Ovary (tissue), 9 donors: ENCODE measurements around the gene FGGY. TPM values are rescaled to one million over a fixed set of nuclear protein-coding genes. Genes with fewer than 3 reads are reported as not detected.

ENCODE experiments used
- DNase-seq, 5 donors: peaks; one replicate each; pipeline ENCODE4 v3.0.0-alpha.2; 2019 to 2020
- H3K27ac ChIP-seq, 2 donors: fragments of 200-600 bp; one replicate each; pipeline versions ENCODE4 v1.5.1 to v1.8.0; 2019 to 2022
- H3K27me3 ChIP-seq: fragments of 200-600 bp; one replicate; pipeline ENCODE4 v1.8.0; 2022
- H3K36me3 ChIP-seq: fragments of 200-600 bp; sonication (generic); one replicate; pipeline ENCODE4 v1.5.1; 2019
- H3K4me1 ChIP-seq: one replicate; pipeline ENCODE4 v1.8.1; 2013; ENCODE audit warnings: mild to moderate bottlenecking, moderate library complexity; ENCODE audit not compliant: insufficient read depth
- H3K4me3 ChIP-seq: fragments of 200-600 bp; sonication (generic); one replicate; pipeline ENCODE4 v1.5.1; 2017
- H3K9me3 ChIP-seq, 2 donors: fragments of 200-600 bp in 1 of 2; sonication (generic) in 1 of 2; one replicate each; pipeline versions ENCODE4 v1.5.1 to v1.8.1; 2013 to 2019; ENCODE audit warnings: mild to moderate bottlenecking in 1 of 2, moderate library complexity in 1 of 2
- CTCF ChIP-seq, 3 donors: fragments of 450-650 bp in 2 of 3; fragments of 200-600 bp in 1 of 3; IDR thresholded peaks; one replicate each; pipeline versions ENCODE4 v1.5.1 to v1.8.0; 2016 to 2022; ENCODE audit warnings: antibody characterized with exemption in 3 of 3, mild to moderate bottlenecking in 1 of 3
- EP300 ChIP-seq: sonication (generic); formaldehyde crosslinking; IDR thresholded peaks from one replicate; pipeline ENCODE4 v1.6.1; 2017; ENCODE audit warnings: antibody characterized with exemption
- POLR2A ChIP-seq: fragments of 450-650 bp; IDR thresholded peaks from one replicate; pipeline ENCODE4 v1.6.1; 2017; ENCODE audit warnings: antibody characterized with exemption, mild to moderate bottlenecking, moderate library complexity
- WGBS, 3 donors: extraction: QIAGEN DNeasy Blood & Tissue Kit in 1 of 3; methylation state at CpG; one replicate each; pipeline versions ENCODE4 v1.1.5 to v1.1.7; 2013 to 2017; 5-methylcytosine and 5-hydroxymethylcytosine counted together
- intact Hi-C, 4 donors: fragments of 100-400 bp; cut with DNase I; formaldehyde crosslinking; loops; one replicate each; pipeline versions ENCODE4 v1.11.0 to v1.15.1; 2022 to 2023
- polyA plus RNA-seq, 2 donors: library from polyadenylated mRNA; stranded (reverse); fragments of 200-250 nt in 1 of 2; fragments of 350-450 nt in 1 of 2; fragmentation: Illumina TruSeq in 1 of 2; extraction: RNeasy Lipid Tissue Mini Kit (QIAGEN cat#74804) in 1 of 2; gene quantifications; one replicate each; pipeline ENCODE4 v1.2.3, GENCODE V29; 2013 to 2014
- total RNA-seq, 7 donors: library from RNA; depleted of rRNA in 2 of 7; stranded (reverse); fragments of >200 nt in 2 of 7; fragmentation: NEBNext Ultra II Directional in 3 of 7; extraction: Animal tissue kit (Norgen Biotek cat#: 25700) in 3 of 7; gene quantifications; one replicate each; pipeline versions ENCODE4 v1.1.0 to v1.2.4, GENCODE V29; 2016 to 2023
- donor health status: DM: no; HTN: no; CAD: no; lungs with moderate emphysema.
- donor health status: DM: no; HTN: no; CAD: no.
- donor health status: Bipolar disorder and iron deficiency.
- donor health status: DM: yes; HTN: yes; CAD: no.
- donor health status: DM: no; HTN: no; CAD: no.
- donor health status: DM: yes; HTN: yes; CAD: no.

The FGGY gene
- total and polyA plus RNA-seq, 9 donors = 7.9 to 62.0 (median 44.7) TPM

- Histone ChIP-seq H3K36me3 (no peaks in the 10 kb centered on the region), H3K4me3 (no peak overlapping the region), H3K27ac (peak overlapping the region in 1 of 2 donors; percentile 58), H3K4me1 (peaks cover 14% of the 10 kb centered on the region), H3K27me3 (no peaks in the 10 kb centered on the region), H3K9me3 (no peaks in the 10 kb centered on the region)
- intact Hi-C loops = loop anchor here in 1 of 4 donors (10.0 kb wide), 1 partner anchor 117 kb away; no protein-coding TSS in a partner anchor
- DNase-seq = peak in 3 of 5 donors; percentile 36 to 74 (median 50)
- TF ChIP-seq POLR2A (no peak), EP300 (no peak), CTCF (IDR thresholded peaks at IDR 0.05) (no peak)
- WGBS, 3 donors = 66 to 68% (median 67%) methylated on average over 7 of the region's 7 CpGs
Measured at GRCh38 chr1:59511476-59512465, 214.9 kb downstream of the FGGY start.

DNA sequence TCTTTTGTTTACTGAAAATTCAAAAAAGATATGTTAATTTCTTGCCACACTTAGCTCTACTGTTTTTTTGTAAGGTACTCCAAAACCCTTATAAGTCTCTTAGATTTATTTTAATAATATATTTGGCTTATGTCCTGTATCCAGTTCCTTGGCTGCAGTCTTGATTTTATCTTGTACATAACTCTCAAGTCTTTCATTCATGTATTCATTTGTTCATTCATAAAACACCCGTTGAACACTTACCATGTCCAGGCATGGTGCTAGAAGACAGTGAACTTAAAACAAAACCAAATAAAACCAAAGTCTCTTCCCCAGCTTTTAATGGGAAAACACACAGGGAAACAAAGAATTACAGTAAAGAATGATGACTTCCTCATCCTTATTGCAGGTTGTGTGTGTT is 215.8 kb downstream of the FGGY start:
- Histone ChIP-seq H3K4me3 (no peak overlapping the region), H3K27me3 (no peaks in the 10 kb centered on the region), H3K4me1 (peaks cover 14% of the 10 kb centered on the region), H3K9me3 (no peaks in the 10 kb centered on the region), H3K27ac (peak overlapping the region in 1 of 2 donors; percentile 36), H3K36me3 (no peaks in the 10 kb centered on the region)
- intact Hi-C loops = loop anchor here in 1 of 4 donors (10.0 kb wide), 1 partner anchor 118 kb away; no protein-coding TSS in a partner anchor
- DNase-seq = no peak
- no peak for TF ChIP-seq EP300
- no peak for TF ChIP-seq CTCF (IDR thresholded peaks at IDR 0.05)
- TF ChIP-seq POLR2A = no peak
- 17 to 51% (median 44%) methylated on average over 1 of the region's 1 CpG for WGBS, 3 donors

DNA sequence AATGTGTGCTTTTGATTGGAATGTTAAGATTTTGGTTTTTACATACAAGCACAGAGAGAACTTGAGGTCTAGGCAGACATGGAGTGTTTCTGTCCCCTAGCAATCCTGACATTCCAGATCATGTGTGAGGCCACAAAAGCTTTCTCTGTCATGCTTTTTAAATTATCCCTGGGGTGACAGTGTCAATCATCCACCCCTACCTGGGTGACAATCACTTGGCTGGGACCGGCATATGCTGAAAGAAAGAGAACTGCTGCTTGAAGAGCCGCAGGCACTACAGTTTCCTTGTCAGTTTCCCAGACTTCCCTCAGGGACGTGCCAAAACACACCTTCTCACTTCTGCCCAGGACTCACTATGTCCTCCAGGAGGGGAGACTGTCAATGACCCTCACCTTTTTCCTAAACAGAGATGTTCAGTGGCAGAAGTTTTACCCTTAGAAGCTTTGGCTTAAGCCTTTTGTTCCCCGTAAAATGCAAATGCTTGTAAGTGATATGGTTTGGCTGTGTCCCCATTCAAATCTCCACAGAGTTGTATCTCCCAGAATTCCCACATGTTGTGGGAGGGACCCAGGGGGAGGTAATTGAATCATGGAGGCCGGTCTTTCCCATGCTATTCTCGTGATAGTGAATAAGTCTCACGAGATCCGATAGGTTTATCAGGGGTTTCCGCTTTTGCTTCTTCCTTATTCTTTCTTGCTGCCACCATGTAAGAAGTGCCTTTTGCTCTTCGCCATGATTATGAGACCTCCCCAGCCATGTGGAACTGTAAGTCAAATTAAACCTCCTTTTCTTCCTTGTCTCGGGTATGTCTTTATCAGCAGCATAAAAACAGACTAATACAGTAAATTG is 217.4 kb downstream of the FGGY start:
- intact Hi-C loops = loop anchor here in 1 of 4 donors (10.0 kb wide), 1 partner anchor 119 kb away; no protein-coding TSS in a partner anchor
- TF ChIP-seq CTCF (IDR thresholded peaks at IDR 0.05) = no peak
- TF ChIP-seq POLR2A = no peak
- TF ChIP-seq EP300 = no peak
- Histone ChIP-seq H3K36me3 (no peaks in the 10 kb centered on the region), H3K4me3 (no peak overlapping the region), H3K4me1 (peaks cover 12% of the 10 kb centered on the region), H3K27me3 (no peaks in the 10 kb centered on the region), H3K27ac (no peak overlapping the region), H3K9me3 (no peaks in the 10 kb centered on the region)
- WGBS, 3 donors = 92 to 94% (median 93%) methylated on average over 11 of the region's 11 CpGs
- no peak for DNase-seq

- no peak overlapping the region for H3K4me3 ChIP-seq
- intact Hi-C loops = loop anchor here in 1 of 4 donors (5.0 to 10.0 kb wide), 2 partner anchors 122 to 220 kb away; partner anchors contain the start of gene FGGY
- DNase-seq = peak; percentile 41 to 80 (median 79)
- no peaks in the 10 kb centered on the region for H3K36me3 ChIP-seq
- H3K9me3 ChIP-seq = no peaks in the 10 kb centered on the region
- TF ChIP-seq EP300 (no peak), CTCF (IDR thresholded peaks at IDR 0.05) (no peak), POLR2A (no peak)
- H3K27me3 ChIP-seq = no peaks in the 10 kb centered on the region
- peaks cover 12% of the 10 kb centered on the region for H3K4me1 ChIP-seq
- H3K27ac ChIP-seq = peak overlapping the region; percentile 3 to 37
Measured at GRCh38 chr1:59516881-59517280, 220.0 kb downstream of the FGGY start.
